ENCODE data around the gene PLEKHA8.

Gene PLEKHA8

DNA sequence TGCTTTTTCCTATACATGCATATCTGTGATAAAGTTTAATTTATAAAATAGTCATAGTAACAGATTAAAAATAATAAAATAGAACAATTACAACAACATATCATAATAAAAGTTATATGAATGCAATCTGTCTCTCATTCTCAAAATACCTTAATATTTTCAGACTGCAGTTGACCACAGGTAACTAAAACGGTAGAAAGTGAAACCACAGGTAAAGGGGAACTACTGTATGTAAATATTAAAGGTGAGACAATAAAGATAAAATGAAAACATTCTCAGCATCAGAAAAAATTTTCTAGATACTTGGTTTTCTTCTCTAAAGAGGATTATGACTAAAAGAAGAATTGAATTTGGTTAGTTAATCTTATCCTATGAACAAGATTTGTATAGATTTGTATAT lies 7.7 kb upstream of the PLEKHA8 start:
- no peak overlapping the region for H3K27ac ChIP-seq
- DNase-seq (ENCODE audit: low read depth, low spot score), result no peak

DNA sequence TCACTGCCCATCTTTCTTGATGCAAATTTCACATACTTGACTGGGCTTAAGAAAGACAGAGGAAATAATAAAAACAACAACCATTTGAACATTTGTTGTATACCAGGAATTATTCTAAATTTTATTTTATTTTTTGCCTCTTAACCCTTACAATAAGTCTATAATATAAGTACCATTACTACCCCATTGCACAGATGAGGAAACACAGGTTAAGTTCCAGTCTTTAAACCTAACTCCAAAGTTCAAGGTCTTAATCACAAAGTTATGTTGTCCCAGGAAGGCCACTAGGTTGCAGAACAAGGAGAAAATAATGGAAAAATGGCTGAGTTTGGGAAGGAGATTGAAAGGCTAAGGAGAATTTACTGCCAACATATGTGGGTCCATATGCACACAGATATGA lies 5.2 kb upstream of the PLEKHA8 start:
- no peak overlapping the region for H3K27ac ChIP-seq
- DNase-seq (ENCODE audit: low read depth, low spot score), result no peak

DNA sequence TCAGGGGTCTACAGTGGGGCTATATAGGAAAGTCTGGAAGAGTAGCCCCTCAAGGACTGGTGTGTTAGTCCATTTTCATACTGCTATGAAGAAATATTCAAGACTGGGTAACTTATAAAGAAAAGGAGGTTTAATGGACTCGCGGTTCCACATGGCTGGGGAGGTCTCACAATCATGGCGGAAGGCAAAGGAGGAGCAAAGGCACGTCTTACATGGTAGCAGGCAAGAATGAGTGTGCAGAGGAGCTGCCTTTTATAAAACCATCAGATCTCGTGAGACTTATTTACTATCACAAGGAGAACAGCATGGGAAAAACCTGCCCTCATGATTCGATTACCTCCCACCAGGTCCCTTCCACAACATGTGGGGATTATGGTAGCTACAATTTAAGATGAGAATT lies 4.7 kb upstream of the PLEKHA8 start:
- no peak for DNase-seq (ENCODE audit: low read depth, low spot score)
- no peak overlapping the region for H3K27ac ChIP-seq

DNA sequence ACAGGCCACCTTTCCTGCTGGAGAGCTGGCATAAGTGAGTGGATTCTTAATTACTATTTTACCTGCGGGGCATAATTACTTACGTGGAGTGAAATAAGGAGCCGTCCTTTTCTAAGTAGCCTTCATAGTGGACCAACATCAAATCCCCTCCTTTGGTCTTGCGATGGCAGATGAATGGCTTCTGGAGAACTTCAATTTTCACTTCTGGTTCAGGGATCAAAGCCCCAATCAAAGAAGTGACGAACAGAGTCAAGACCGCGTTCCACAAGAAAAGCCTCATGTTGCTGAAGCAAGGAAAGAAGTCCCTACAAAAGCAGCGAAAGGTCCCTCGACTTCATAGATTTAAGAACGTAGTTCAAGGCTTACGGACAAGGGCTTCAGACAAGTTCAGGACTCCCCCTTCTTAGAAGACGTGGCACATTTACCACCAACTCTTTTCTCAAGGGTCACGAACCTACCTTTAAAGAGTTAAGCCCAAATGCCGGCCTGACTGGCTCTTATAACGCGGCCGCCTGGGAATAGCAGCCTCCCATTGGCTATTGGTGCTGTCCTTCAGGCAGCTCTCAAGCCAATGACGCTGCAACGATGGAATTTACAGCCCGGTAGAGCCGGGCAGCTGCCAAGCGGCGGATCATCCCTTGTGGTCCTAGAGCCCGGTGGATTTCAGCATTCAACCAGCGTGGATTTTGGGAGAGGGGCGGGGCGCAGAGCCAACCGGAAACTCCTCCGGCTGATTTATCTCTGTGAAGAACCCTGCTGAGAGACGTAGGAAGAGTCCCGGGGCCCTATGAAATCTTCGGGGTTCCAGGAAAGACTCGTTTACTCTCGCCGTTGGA lies 1.8 kb upstream of the PLEKHA8 start, which contains the start of gene FKBP14:
Gene FKBP14 (minus strand): TSS at position 474 of the 836 bp plus-strand sequence. CDS start 194 bp downstream, at position 280.
- DNase-seq (ENCODE audit: low read depth, low spot score), result peak; percentile 98
- peak within 1 kb of the TSS; percentile 94 for H3K27ac ChIP-seq

DNA sequence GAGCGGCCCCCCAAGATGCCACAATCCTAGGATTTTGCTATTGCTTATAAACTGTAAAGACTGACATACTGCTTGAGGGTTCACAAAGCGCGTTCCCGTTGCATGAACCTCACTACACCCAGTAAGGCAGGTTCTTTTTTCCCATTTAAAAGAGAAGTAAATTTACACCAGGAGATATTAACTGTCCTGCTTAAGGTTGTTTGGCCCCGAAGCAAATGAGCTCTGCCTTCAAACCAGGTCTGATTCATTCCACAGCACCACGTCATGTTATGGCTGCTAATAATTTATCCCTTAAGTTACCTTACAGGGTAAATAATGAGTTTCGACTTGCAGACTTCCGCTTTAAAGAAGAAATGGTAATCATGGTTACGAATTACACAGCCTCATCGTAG lies 1.2 kb upstream of the PLEKHA8 start:
- peak overlapping the region; percentile 94 for H3K27ac ChIP-seq
- DNase-seq (ENCODE audit: low read depth, low spot score), result peak; percentile 82

DNA sequence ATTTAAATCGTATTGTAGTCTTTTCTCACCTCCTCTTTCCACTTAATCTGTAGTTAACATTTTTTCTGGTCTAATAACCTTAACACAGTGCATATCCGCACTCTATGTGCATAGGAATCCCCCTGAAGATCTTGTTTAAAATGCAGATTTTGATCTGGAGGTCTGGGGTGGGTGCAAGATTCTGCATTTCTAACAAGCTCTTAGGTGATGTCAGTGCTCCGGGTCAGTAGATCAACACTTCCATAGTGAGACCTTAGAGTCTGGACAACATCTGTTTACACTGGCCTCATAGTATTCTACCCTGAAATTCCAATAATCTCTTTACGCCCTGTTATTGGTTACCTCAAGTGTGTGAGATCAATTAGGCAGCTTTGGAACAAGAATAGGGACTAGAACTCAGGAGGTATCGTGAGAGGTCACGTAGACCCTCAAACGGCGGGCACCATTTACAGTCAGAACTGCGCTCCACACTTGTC lies 434 bp upstream of the PLEKHA8 start:
- peak overlapping the region; percentile 94 for H3K27ac ChIP-seq
- DNase-seq (ENCODE audit: low read depth, low spot score), result no peak

DNA sequence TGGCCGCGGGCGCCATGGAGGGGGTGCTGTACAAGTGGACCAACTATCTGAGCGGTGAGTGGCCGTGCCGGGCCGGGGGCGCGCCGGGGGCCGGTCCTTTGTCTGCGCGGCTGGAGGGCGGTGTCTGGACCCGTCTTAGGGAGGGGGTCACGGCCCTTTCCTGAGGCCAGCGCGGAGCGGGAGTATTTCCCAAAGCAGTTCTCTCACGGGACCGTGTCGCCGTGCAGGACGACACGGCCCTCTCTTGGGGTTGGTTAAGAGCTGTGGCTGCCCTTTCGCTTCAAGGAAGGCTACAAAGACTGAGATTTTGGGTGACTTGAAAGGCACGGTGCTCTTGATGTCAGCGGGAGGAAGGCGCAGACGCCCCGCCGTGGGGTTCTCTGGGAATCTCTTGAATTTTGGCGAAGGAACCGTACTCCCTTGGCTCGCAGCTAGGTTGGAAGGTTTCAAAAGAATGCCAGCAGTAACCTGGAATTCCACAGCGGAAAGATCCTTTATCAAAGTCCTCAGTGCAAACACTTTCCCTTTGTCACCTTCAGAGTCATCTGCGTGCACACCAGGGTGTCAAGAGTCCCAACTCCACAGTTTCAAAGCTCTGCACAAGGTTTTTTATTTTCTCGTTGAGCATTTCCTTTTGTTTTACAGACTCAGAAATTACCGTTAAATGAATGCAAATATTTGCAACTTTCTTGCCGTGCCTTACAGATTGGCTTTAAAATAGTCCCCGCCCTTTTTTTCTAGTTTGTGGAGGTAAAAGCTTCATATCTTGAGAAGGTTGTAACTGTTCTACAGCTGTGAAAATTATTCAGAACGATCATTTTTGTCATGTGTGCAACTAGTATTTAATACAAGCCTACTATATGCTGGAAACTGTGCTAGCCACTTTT lies 780 bp downstream of the PLEKHA8 start:
- H3K27ac ChIP-seq, result peak overlapping the region; percentile 94
- no peak for DNase-seq (ENCODE audit: low read depth, low spot score)

DNA sequence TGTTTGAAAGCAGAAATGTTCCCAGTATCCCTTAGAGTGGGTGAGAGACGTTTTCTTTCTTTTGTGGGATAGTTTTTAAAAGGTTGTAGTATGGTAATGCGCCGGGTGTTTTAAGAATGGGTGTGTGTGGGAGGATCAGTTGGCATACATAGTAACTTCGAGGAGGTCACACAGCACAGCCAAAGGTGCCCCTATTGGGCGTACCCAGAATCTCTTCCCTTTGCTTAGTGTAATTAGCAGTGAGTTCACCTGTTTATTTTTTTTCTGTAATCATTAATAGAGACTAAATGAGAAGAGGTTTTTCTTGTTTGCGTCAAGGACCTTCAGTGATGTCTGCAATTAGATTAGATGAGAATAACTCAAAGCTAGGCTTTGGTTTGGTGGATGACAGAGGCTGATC lies 1.5 kb downstream of the PLEKHA8 start:
- no peak overlapping the region for H3K27ac ChIP-seq
- no peak for DNase-seq (ENCODE audit: low read depth, low spot score)

DNA sequence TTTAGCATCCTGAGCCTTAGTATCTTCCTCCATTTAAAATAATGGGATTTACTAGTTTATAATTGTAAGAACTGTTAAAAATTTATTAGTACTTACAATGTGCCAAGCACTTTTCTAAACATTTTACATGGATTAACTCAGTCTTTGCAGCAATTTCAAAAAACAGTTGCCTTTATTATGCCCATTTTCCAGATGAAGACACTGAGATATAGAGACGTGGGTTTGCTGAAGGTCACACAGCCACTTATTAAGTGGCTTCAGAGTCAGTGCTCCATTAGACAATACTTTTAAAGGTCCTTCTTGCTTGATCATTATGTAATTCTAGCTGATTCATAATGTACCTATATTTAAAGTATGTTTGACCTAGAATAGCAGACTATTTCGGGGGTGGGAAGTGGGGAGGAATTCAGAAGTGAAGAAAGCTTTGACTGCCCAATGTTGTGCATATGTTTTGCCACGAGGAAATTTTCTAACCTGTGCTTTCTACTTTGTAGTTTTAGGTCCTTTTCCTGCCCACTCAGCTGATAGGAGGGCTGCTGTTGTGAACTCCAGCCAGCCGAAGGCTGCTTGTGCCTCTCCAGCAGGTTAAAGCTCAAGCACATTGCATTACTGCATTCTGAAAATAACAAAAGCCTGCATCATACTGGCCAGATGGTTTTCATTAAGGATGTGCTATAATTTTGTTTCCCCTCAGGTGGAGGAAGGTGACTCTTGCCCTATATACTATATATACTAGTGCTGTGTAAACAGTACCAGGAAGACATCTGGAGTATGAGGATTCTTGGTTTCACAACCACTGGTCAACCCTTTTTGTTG lies 4.3 kb downstream of the PLEKHA8 start:
- no peak for DNase-seq (ENCODE audit: low read depth, low spot score)
- H3K27ac ChIP-seq, result no peak overlapping the region

DNA sequence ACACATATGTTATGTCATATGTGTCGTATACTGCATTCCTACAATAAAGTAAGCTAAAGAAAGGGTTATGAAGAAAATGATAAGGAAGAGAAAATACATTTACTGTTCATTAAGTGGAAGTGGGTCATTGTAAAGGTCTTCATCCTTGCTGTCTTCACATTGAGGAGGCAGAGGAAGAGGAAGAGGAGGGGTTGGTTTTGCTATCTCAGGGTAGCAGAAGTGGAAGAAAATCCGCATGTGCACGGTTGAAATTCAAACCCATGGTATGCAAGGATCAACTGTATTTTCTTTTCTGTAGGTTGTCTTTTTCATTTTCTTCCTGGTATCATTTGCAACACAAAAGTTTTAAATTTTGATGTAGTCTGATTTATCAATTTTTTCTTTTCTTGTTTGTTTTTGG lies 6.3 kb downstream of the PLEKHA8 start:
- DNase-seq (ENCODE audit: low read depth, low spot score), result no peak
- H3K27ac ChIP-seq, result no peak overlapping the region

DNA sequence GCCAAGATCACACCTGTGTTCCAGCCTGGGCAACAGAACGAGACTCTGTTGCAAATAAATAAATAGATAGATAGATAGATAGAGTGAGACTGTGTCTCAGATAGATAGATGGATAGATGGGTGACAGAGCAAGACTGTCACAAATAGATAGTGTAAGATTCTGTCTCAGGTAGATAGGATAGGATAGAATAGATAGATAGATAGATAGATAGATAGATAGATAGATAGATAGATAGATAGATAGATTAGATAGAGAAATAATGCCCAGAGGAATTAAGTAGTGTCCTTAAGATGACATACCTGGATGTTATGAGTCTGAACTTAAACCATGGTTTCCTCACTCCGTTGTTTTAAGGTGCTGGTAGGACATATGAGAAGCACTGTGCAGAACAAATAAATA lies 8.0 kb downstream of the PLEKHA8 start:
- DNase-seq (ENCODE audit: low read depth, low spot score), result no peak
- no peak overlapping the region for H3K27ac ChIP-seq

DNA sequence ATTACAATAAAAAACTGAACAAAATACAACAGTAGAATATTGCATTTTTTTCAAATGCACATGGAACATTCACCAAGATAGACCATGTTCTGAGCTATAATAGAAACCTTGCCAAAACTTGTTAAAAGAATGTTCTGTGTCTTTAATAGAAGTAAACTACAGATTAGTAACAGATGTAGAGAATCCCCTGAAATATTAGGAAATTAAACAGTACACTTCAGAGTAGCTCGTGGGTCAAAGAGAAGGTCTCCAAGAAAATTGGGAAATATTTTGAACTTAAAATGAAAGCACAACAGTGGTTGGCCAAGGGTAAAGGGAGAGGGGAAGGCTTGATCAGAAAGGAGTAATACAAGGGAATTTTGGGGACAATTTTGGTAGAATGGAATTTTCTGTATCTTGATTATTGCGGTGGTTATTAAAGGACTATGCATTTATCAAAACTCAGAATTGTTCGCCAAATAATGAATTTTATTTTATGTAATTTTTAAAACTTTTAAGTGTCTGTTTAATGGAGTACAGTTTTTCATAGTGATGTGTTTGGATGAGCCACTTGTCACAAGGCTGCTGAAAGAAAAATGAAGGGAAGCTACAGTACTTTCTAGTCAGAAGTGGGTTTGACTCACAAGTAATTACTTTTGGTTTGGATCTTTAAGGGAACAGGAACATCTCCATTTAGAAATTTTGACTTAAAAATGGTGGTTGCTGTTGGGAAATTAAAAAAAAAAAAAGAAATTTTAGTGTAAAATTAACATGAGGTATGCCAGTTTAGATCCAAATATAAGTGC lies 10.2 kb downstream of the PLEKHA8 start:
- DNase-seq (ENCODE audit: low read depth, low spot score), result no peak

DNA sequence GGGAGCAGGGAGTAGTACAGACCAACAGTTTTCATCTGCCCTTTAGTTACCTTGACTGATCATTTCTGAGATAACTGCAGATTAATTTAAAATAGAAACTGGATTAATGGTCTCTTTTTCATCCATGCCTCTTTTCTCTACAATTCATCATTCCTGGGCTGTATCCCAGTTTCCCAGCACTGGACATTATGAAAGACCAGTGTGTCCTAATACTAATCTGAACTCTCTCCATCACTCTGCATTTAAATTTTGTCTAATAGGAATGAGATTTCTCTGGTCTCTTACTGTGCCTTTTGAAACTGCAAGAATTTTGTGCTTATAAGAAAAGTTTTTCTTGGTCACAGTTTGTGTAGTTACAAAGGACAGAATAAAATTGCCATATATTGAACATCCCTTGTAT lies 12.7 kb downstream of the PLEKHA8 start:
- no peak overlapping the region for H3K27ac ChIP-seq
- no peak for DNase-seq (ENCODE audit: low read depth, low spot score)

More for the DNA sequence above, 10.2 kb downstream of the PLEKHA8 start:
- no peak overlapping the region for H3K27ac ChIP-seq

DNA sequence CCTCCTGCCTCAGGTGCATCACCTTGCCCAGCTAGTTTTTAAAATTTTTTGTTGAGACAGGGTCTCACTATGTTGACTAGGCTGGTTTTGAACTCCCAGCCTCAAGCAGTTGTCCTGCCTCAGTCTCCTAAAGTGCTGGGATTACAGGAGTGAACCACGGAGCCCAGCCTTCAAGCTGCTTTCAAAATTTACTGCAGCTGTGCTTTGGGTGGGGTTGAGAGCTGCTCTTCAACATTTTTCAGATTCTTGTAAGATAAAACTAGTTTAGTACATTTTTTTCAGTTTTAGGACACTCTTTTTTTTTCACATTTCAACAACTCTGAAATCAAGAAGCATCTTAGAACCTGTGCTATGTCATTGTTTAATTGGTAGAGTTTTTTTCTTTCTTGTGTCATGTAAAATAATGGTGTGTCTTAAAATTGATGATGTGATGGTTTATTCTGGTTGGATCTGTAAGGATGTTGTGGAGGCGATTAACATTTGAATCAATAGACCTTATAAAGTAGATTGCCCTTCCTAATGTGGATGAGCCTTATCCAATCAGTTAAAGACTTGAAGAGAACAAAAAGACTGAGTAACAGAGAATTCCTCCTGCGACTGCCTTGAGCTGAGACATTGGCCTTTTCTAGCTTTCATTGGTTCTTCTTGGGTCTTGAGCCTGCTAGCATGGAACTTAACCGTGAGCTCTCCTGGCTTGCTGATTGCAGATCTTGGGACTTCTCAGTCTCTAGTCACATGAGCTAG lies 13.5 kb downstream of the PLEKHA8 start:
- H3K27ac ChIP-seq, result no peak overlapping the region
- DNase-seq (ENCODE audit: low read depth, low spot score), result no peak

DNA sequence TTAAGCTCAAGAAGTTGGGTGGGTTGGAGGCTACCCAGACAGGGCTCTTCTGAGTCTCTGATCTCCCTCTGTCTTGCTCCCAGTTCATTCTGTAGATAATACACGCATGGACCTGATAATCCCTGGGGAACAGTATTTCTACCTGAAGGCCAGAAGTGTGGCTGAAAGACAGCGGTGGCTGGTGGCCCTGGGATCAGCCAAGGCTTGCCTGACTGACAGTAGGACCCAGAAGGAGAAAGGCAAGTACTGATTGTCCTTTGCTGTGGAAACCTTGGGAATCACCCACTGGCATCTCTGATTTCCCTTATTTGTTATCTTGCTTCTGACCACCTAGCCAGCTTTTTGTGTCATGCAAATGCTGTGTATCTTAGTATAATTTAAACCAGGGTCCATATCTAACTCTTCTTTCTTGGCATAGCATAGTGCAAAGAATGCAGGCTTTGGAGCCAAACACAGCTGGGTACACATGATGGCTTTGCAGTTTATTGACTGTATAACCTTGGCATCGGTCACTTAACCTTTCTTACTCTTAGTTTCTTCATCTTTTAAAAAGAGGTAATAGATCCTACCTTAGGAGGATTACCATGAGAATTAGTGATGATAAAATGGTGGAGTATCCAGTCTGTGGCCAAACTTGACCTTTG lies 18.0 kb downstream of the PLEKHA8 start:
- no peak for DNase-seq (ENCODE audit: low read depth, low spot score)
- H3K27ac ChIP-seq, result no peak overlapping the region

DNA sequence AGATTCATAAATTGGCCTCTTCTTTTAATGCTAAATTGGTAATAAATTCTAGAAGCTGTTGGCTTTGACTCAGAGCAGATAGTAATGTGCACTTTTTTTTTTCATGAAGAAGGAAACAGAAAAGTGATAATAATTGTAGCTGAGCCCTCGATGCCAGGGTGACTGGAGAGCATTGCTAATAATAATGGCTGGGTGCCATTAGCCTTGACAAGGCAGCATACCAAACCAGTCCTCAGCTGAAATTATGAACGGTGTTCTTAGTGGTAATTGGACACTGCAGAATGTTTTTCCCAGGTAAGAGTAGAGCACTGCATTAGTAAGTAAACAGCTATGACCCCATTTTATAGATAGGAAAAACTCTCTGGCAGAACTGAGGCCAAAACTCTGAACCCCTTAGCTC lies 18.9 kb downstream of the PLEKHA8 start:
- H3K27ac ChIP-seq, result no peak overlapping the region
- DNase-seq (ENCODE audit: low read depth, low spot score), result no peak

DNA sequence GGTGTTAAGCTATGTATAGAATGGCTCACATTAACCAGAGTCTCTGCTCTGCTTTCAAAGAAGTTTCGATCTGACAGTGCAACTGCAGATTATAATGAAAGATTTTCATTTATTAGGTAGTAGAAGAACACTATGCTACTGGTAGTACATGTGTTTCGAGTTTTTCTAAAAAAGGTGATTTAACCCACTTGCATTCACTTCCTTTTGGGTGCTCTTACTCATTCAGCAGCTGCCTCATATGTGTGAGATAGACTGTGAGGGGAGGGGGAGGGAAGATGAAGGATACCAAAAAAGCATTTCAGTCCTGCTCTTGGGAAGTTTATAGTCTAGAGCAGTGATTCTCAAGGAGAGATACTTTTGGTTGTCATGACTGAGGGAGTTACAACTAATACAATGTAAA lies 20.4 kb downstream of the PLEKHA8 start:
- no peak for DNase-seq (ENCODE audit: low read depth, low spot score)
- H3K27ac ChIP-seq, result no peak overlapping the region

DNA sequence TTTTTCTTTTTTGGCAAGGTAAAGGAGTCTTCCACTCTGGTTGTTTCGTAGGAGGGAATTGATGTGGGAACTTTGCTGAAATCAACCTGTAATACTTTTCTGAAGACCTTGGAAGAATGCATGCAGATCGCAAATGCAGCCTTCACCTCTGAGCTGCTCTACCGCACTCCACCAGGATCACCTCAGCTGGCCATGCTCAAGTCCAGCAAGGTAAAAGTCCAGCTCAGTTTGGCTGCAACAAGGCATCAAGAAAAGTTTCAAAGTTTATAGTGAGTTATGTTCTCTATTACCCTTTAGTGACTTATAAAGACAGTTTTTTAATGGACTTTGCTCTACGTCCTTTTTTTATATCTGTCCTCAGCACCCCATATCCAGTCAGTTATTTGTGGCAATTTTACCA lies 21.0 kb downstream of the PLEKHA8 start:
- no peak overlapping the region for H3K27ac ChIP-seq
- DNase-seq (ENCODE audit: low read depth, low spot score), result no peak
